H1 (cell line): ENCODE measurements around the gene COL6A1. TPM values are rescaled to one million over a fixed set of nuclear protein-coding genes. Genes with fewer than 3 reads are reported as not detected.

Experiments used
- GABPA ChIP-seq: IDR thresholded peaks from 2 replicates; pipeline ENCODE4 v1.6.1; 2011; ENCODE audit warnings: mild to moderate bottlenecking, low read length, moderate library complexity, borderline replicate concordance; ENCODE audit not compliant: insufficient read depth
- NANOG ChIP-seq: IDR thresholded peaks from 2 replicates; pipeline ENCODE4 v1.6.1; 2011; ENCODE audit warnings: low read length, low read depth, mild to moderate bottlenecking, inconsistent platforms; ENCODE audit not compliant: insufficient read depth, poor library complexity, severe bottlenecking
- SIN3A ChIP-seq, 2 experiments: IDR thresholded peaks in 1 of 2; conservative IDR thresholded peaks in 1 of 2; 2 replicates each; pipeline ENCODE4 v1.6.1; 2011 to 2012; ENCODE audit warnings: low read length in 2 of 2, improper control_type of control experiment in 1 of 2, low read depth in 1 of 2, mild to moderate bottlenecking in 1 of 2
- polyA plus RNA-seq, 7 experiments: library from polyadenylated mRNA; depleted of rRNA in 3 of 7; stranded (reverse) in 5 of 7; unstranded in 2 of 7; fragments of >200 nt in 5 of 7; fragments of 200-250 nt in 2 of 7; gene quantifications; 1 replicate in 5 of 7; 2 replicates in 1 of 7; 4 replicates in 1 of 7; pipeline versions ENCODE4 v1.2.1 to v1.2.3, GENCODE V29; 2011 to 2013; ENCODE audit warnings: missing spikeins in 2 of 7, mixed read lengths in 2 of 7
- total RNA-seq: library from RNA; stranded (reverse); fragmentation: NEBNext Ultra II Directional; extraction: Animal tissue kit (Norgen Biotek cat#: 25700); gene quantifications from 2 replicates; pipeline ENCODE4 v1.2.1, GENCODE V29; 2021

COL6A1 gene
- total and polyA plus RNA-seq, 2 of the 8 experiments (the other 6 are each of a cell fraction or from before 2014, with no cell fraction given): 100 to 115 TPM

- TF ChIP-seq GABPA (no peak), NANOG (no peak), SIN3A (conservative IDR thresholded peaks at IDR 0.05 in 1 of 2, IDR thresholded peaks at IDR 0.05 in 1 of 2; ENCODE audit: low read depth in 1 of 2, low read length in 2 of 2) (no peak)
- TF ChIP-seq, all 59 proteins: peak for 0
These were observed 37.0 kb upstream of the COL6A1 start (continued) for GRCh38 chr21:45944601-45945000.
